HepG2 (cell line): ENCODE data around the gene HSD17B11. TPM values are rescaled to one million over a fixed set of nuclear protein-coding genes. Genes with fewer than 3 reads are reported as not detected.
"Not testable (repeated sequence)": the region's sequence is repeated elsewhere in the genome, so short reads cannot be mapped to it uniquely, and the experiment has no call there.

ENCODE experiments used
- ATAC-seq: fragments of 200-7000 bp; cut with Tn5 transposase; 3 replicates; pipeline ENCODE4 v1.9.1; 2020; ENCODE audit warnings: mild to moderate bottlenecking, moderate library complexity
- BruUV-seq: library from RNA; stranded (reverse); fragments of 400-500 nt; replicated peaks from 2 replicates; lab custom pipeline; 2021; lab: Mats Ljungman, UMichigan
- CTCF ChIA-PET: fragments of 300-600 bp; formaldehyde crosslinking; extraction: SDS; loops from one replicate; lab custom pipeline; 2021; ENCODE audit warnings: low total read pairs, inconsistent platforms, low intra/inter-chr PET ratio; lab: Yijun Ruan, JAX
- POLR2A ChIA-PET: fragments of 350-600 bp; sonication (Branson Sonifier 250); formaldehyde crosslinking; loops from one replicate; lab custom pipeline; 2020; ENCODE audit warnings: antibody characterized with exemption, inconsistent platforms; lab: Yijun Ruan, JAX
- DNase-seq: peaks from one replicate; pipeline ENCODE4 v3.0.0-alpha.2; 2015; ENCODE audit warnings: low spot score
- FAIRE-seq: peaks from 3 replicates; lab custom pipeline; 2011; peaks lifted over from hg19 to GRCh38; lab: Jason Lieb, UNC
- H2AFZ ChIP-seq: one replicate; pipeline ENCODE4 v1.6.1; 2011; ENCODE audit warnings: low read length, inconsistent platforms
- H3K27ac ChIP-seq: fragments of 300-600 bp; 3 replicates; pipeline ENCODE4 v1.8.0; 2011; ENCODE audit warnings: mixed run types, mild to moderate bottlenecking, mixed read lengths, low read length, inconsistent platforms; ENCODE audit not compliant: insufficient read depth; ENCODE audit errors: extremely low read length
- H3K27me3 ChIP-seq, 2 experiments: fragments of 200-600 bp in 1 of 2; 2 replicates in 1 of 2; 3 replicates in 1 of 2; pipeline versions ENCODE4 v1.6.0 to v1.8.0; 2011; ENCODE audit warnings: low read length in 2 of 2, mild to moderate bottlenecking in 2 of 2, moderate library complexity in 2 of 2, inconsistent platforms in 1 of 2; ENCODE audit not compliant: insufficient read depth in 2 of 2, control insufficient read depth in 1 of 2
- H3K36me3 ChIP-seq, 2 experiments: fragments of 200-600 bp in 1 of 2; replicated peaks in 1 of 2; 2 replicates in 1 of 2; 3 replicates in 1 of 2; pipeline versions ENCODE4 v1.5.1 to v1.8.0; 2011; ENCODE audit warnings: low read length in 2 of 2, inconsistent platforms in 1 of 2; ENCODE audit not compliant: insufficient read depth in 2 of 2, control insufficient read depth in 1 of 2
- H3K4me1 ChIP-seq: 2 replicates; pipeline ENCODE4 v1.5.1; 2012; ENCODE audit warnings: low read length, inconsistent platforms; ENCODE audit not compliant: insufficient read depth
- H3K4me2 ChIP-seq: 2 replicates; pipeline ENCODE4 v1.6.0; 2011; ENCODE audit warnings: low read depth, low read length, inconsistent platforms
- H3K4me3 ChIP-seq, 3 experiments: fragments of 200-600 bp in 1 of 3; sonication (generic), shearing (Covaris generic) in 1 of 3; replicated peaks in 1 of 3; 2 replicates each; pipeline ENCODE4 v1.5.1; 2011 to 2016; ENCODE audit warnings: low read length in 3 of 3, inconsistent platforms in 2 of 3, low read depth in 2 of 3, mild to moderate bottlenecking in 2 of 3, control low read depth in 1 of 3, mixed read lengths in 1 of 3; ENCODE audit not compliant: insufficient read depth in 1 of 3
- H3K79me2 ChIP-seq: one replicate; pipeline ENCODE4 v1.6.1; 2011; ENCODE audit warnings: low read length, inconsistent platforms; ENCODE audit not compliant: insufficient read depth
- H3K9ac ChIP-seq: 2 replicates; pipeline ENCODE4 v1.6.0; 2011; ENCODE audit warnings: mild to moderate bottlenecking, low read depth, low read length, inconsistent platforms; ENCODE audit not compliant: insufficient read depth
- H3K9me3 ChIP-seq: 2 replicates; pipeline ENCODE4 v1.5.1; 2012; ENCODE audit warnings: mild to moderate bottlenecking, low read length
- H4K20me1 ChIP-seq: 2 replicates; pipeline ENCODE4 v1.6.0; 2011; ENCODE audit warnings: inconsistent platforms, mild to moderate bottlenecking, low read length, moderate library complexity; ENCODE audit not compliant: insufficient read depth
- FOXJ3 ChIP-seq: sonication (generic); formaldehyde crosslinking; IDR thresholded peaks from 2 replicates; pipeline ENCODE4 v1.4.0; 2020; ENCODE audit warnings: missing genetic modification reagents, mild to moderate bottlenecking, borderline replicate concordance
- FOXP4 ChIP-seq: sonication (generic); formaldehyde crosslinking; IDR thresholded peaks from 2 replicates; pipeline ENCODE4 v1.4.0; 2020; ENCODE audit warnings: missing genetic modification reagents
- PHF8 ChIP-seq: sonication (generic); formaldehyde crosslinking; IDR thresholded peaks from 2 replicates; pipeline ENCODE4 v1.5.0; 2020; ENCODE audit warnings: missing genetic modification reagents
- WIZ ChIP-seq: sonication (generic); formaldehyde crosslinking; IDR thresholded peaks from 2 replicates; pipeline ENCODE4 v1.5.1; 2020; ENCODE audit warnings: mild to moderate bottlenecking, missing genetic modification reagents
- ZC3H13 ChIP-seq: sonication (generic); formaldehyde crosslinking; IDR thresholded peaks from 2 replicates; pipeline ENCODE4 v1.8.1; 2023; ENCODE audit warnings: mild to moderate bottlenecking, missing genetic modification reagents, moderate library complexity
- ZNF770 ChIP-seq: sonication (generic); formaldehyde crosslinking; IDR thresholded peaks from 2 replicates; pipeline ENCODE4 v1.5.0; 2020; ENCODE audit warnings: mild to moderate bottlenecking, missing genetic modification reagents
- ZNF891 ChIP-seq: sonication (generic); formaldehyde crosslinking; IDR thresholded peaks from 2 replicates; pipeline ENCODE4 v1.5.0; 2020; ENCODE audit warnings: mild to moderate bottlenecking, missing genetic modification reagents
- WGBS: methylation state at CpG from one replicate; pipeline ENCODE4 v1.1.6; 2017; ENCODE audit warnings: low lambda C conversion rate; 5-methylcytosine and 5-hydroxymethylcytosine counted together
- in situ Hi-C: cut with HindIII; loops from 2 replicates; pipeline ENCODE4 v1.10.0; 2017; ENCODE audit warnings: low pct_unique_long_range_greater_than_20kb; ENCODE audit not compliant: extremely low pct_ligation_motif_present
- intact Hi-C: fragments of 100-400 bp; cut with micrococcal nuclease; formaldehyde crosslinking; loops from one replicate; pipeline ENCODE4 v1.10.0; 2022; ENCODE audit not compliant: unreplicated experiment
- polyA plus RNA-seq, 8 experiments: library from polyadenylated mRNA; depleted of rRNA in 3 of 8; stranded (reverse) in 7 of 8; unstranded in 1 of 8; fragments of >200 nt; fragmentation: Illumina TruSeq in 4 of 8; extraction: Trizol in 4 of 8; gene quantifications; 2 replicates each; pipeline versions ENCODE4 v1.2.1 to v1.2.3, GENCODE V29; 2011 to 2016; ENCODE audit warnings: low read depth in 4 of 8, missing spikeins in 1 of 8, mixed read lengths in 1 of 8; ENCODE audit not compliant: insufficient read depth in 1 of 8
- total RNA-seq, 5 experiments: library from RNA; depleted of rRNA; stranded (reverse); fragments of >200 nt; fragmentation: Illumina TruSeq; extraction: Trizol; gene quantifications; 2 replicates each; pipeline ENCODE4 v1.2.3, GENCODE V29; 2016; ENCODE audit warnings: low read depth in 1 of 5
- TF ChIP-seq, protein P1 (sequence below): IDR thresholded peaks from 2 replicates; pipeline ENCODE4 v1.6.1; 2016; ENCODE audit warnings: missing compliant biosample characterization, missing genetic modification reagents, borderline replicate concordance

HSD17B11 gene
- total and polyA plus RNA-seq, 2 of the 13 experiments (the other 11 are each of a cell fraction or from before 2014, with no cell fraction given): 121 to 158 TPM

DNA sequence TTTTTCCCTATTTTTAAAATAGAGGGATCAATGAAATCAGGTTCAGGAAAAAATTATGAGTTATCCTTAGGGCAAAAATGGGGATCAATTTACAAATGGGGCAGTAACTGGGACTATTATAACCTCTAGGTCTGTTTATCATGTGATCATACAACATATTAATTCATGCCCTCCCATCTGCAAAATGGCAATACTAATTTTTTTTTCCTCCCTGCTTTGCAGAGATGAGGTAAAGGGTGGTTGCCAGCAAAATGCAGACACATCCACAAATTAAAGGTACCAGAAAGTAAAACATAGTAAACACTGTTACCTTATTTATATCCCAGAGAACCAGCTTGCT lies 467 bp downstream of the HSD17B11 start:
- ChIA-PET POLR2A (interaction anchor here (0.6 to 8.1 kb wide), 11 partner anchors 9 to 454 kb away, joined by 3 to 172 read pairs (median 5); partner anchors contain the start of genes KLHL8 and NUDT9), CTCF (no interaction called here)
- FAIRE-seq: no peak
- Histone ChIP-seq H3K27me3 (no peaks in the 10 kb centered on the region; a peak in 1 of 5 replicates), H3K4me1 (peaks cover 35% of the 10 kb centered on the region), H3K4me2 (peak overlapping the region; percentile 93), H3K36me3 (0 out of 5 replicates have a peak, but pooled peaks cover 0 to 3% of the 10 kb centered on the region in 2 experiments), H4K20me1 (peaks cover 36% of the 10 kb centered on the region), H3K9ac (peak overlapping the region; percentile 84), H3K9me3 (no peaks in the 10 kb centered on the region)
- in situ Hi-C loops: no loop called here
- TSS peak; percentile 78 for BruUV-seq
- ATAC-seq: no peak
- no peak for TF ChIP-seq ZNF891
- 0 out of 2 replicates have a peak, but pooled peaks have one; percentile 5 for TF ChIP-seq ZC3H13 (CRISPR knock-in tag)
- TF ChIP-seq FOXJ3 (CRISPR knock-in tag): no peak
- TF ChIP-seq, all 625 proteins: peak for 1
- Histone ChIP-seq H2AFZ (peak overlapping the region; percentile 35), H3K79me2 (peaks cover 55% of the 10 kb centered on the region), H3K4me3 (peak overlapping the region; percentile 81 to 93 (median 88)), H3K27ac (peak overlapping the region; percentile 87)
- no peak for DNase-seq
- intact Hi-C loops: no loop called here

DNA sequence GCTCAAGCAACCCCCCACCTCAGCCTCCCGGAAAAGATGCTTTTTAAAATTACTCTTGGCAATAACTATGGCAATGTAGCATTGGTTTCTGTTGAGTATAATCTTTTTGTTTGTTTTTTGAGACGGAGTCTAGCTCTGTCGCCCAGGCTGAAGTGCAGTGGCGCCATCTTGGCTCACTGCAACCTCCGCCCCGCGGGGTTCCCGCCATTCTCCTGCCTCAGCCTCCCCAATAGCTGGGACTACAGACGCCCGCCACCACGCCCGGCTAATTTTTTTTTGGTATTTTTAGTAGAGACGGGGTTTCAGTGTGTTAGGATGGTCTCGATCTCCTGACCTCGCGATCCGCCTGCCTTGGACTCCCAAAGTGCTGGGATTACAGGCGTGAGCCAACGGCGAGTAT lies 933 bp downstream of the HSD17B11 start:
- POLR2A ChIA-PET: interaction anchor here (0.8 to 8.1 kb wide), 5 partner anchors 11 to 33 kb away, joined by 3 to 172 read pairs (median 13); partner anchors contain the start of gene NUDT9
- H3K9me3 ChIP-seq, H3K36me3 ChIP-seq, BruUV-seq, DNase-seq, intact Hi-C loops, H3K27me3 ChIP-seq, in situ Hi-C loops, H2AFZ ChIP-seq, FAIRE-seq, CTCF ChIA-PET: not testable (repeated sequence)
- peak overlapping the region; percentile 99 for H3K4me2 ChIP-seq
- peaks cover 40% of the 10 kb centered on the region for H4K20me1 ChIP-seq
- H3K27ac ChIP-seq: peak overlapping the region; percentile 87
- H3K4me3 ChIP-seq: peak overlapping the region; percentile 81 to 93 (median 88)
- WGBS: under 1% methylated on average over 20 of the region's 20 CpGs
- peak; percentile 3; the same call in 1 of the 3 replicates for ATAC-seq
- H3K79me2 ChIP-seq: peaks cover 60% of the 10 kb centered on the region
- H3K4me1 ChIP-seq: peaks cover 40% of the 10 kb centered on the region
- H3K9ac ChIP-seq: peak overlapping the region; percentile 84
- TF ChIP-seq ZNF770 (CRISPR knock-in tag) (peak; percentile 83), PHF8 (CRISPR knock-in tag) (peak; percentile 22; the same call in 1 of the 2 replicates), WIZ (CRISPR knock-in tag) (peak; percentile 24; the same call in 1 of the 2 replicates), FOXP4 (CRISPR knock-in tag) (peak; percentile 14; the same call in 1 of the 2 replicates)
- TF ChIP-seq, protein P1, sequence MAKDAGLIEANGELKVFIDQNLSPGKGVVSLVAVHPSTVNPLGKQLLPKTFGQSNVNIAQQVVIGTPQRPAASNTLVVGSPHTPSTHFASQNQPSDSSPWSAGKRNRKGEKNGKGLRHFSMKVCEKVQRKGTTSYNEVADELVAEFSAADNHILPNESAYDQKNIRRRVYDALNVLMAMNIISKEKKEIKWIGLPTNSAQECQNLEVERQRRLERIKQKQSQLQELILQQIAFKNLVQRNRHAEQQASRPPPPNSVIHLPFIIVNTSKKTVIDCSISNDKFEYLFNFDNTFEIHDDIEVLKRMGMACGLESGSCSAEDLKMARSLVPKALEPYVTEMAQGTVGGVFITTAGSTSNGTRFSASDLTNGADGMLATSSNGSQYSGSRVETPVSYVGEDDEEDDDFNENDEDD (CRISPR knock-in tag): peak; percentile 56; the same call in 1 of the 2 replicates
